ENCODE data around the gene CABCOCO1.

Gene CABCOCO1

DNA sequence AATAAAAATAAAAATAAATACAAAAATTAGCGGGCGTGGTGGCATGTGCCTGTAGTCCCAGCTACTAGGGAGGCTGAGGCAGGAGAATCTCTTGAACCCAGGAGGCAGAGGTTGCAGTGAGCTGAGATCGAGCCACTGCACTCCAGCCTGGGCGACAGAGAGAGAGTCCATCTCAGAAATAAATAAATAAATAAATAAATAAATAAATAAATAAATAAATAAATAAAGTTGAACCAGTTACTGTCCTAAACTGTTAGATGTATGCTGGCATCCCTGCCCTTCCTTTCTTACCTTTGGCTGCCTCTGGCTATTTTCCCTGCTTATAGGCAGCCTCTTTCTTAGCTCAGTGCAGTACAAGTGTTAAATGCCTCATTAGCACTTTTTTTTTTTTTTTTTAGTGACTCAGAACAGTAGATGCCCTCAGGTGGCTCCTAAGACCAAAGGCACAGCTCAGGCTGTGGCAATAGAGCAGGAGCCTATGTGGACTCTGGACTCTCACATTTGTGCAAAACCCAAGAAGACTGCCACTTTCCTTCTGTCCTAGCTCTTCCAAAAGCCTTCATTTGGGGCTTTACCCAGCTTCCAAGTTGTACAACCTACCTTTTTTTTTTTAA lies 30.6 kb upstream of the CABCOCO1 start:
- TF ChIP-seq, protein P1, sequence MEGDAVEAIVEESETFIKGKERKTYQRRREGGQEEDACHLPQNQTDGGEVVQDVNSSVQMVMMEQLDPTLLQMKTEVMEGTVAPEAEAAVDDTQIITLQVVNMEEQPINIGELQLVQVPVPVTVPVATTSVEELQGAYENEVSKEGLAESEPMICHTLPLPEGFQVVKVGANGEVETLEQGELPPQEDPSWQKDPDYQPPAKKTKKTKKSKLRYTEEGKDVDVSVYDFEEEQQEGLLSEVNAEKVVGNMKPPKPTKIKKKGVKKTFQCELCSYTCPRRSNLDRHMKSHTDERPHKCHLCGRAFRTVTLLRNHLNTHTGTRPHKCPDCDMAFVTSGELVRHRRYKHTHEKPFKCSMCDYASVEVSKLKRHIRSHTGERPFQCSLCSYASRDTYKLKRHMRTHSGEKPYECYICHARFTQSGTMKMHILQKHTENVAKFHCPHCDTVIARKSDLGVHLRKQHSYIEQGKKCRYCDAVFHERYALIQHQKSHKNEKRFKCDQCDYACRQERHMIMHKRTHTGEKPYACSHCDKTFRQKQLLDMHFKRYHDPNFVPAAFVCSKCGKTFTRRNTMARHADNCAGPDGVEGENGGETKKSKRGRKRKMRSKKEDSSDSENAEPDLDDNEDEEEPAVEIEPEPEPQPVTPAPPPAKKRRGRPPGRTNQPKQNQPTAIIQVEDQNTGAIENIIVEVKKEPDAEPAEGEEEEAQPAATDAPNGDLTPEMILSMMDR (IDR thresholded peaks at IDR 0.05), result no peak

DNA sequence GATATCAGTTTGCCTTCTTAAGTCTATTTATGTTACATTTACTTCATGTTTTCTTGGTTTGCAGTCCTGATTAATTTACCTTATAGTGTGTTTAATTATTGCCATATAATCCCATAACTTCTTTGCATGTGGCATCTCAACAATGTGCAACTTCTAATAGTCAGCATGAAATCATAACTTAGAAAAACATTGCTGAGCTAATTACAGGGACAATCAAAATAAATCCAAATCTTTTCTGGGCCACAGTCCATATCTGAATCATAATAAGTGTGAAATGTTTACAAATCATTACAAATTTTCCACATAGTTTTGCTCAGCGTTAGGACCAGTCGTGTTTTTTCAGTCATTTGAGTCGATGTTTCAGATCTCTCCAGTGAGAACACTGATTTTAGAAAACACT lies 29.1 kb upstream of the CABCOCO1 start:
- TF ChIP-seq, protein P1 (IDR thresholded peaks at IDR 0.05), result no peak

DNA sequence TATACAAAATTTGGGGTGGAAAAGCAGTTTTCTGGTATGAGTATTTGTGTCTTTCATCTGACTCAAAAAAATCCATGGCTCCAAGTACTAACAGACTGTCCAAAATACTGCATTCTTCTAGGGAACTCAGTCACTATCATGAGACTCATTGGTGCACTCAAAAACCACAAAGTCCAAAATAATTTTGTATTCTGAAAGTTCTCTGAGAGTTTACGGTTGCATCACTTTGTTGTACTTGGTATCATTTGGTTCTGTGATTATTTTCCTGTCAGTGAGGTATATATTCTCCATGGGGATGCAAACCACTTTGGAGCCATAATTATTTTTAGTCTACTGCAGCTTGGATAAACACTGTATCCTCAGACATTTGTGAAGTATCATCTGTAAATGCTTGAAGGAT lies 28.0 kb upstream of the CABCOCO1 start:
- TF ChIP-seq, protein P1 (IDR thresholded peaks at IDR 0.05), result no peak

DNA sequence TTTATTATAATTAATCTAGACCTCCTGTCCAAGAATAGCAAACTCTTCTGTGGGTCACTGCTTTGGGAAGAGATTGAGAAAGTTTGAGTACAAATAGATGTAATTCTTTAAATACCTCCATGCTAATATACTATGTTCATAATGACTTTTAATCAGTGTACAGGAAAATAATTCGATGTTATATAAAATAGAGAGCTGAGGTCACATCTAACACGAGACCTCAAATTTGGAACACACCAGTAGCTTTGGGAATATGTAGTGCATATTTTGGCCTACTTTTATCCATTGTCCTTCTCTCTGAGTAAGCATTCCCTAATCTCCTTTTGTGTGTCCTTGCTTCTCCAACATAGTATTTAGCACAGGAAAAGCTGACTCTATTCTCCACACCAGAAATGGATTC lies 27.3 kb upstream of the CABCOCO1 start:
- TF ChIP-seq, protein P1 (IDR thresholded peaks at IDR 0.05), result no peak

DNA sequence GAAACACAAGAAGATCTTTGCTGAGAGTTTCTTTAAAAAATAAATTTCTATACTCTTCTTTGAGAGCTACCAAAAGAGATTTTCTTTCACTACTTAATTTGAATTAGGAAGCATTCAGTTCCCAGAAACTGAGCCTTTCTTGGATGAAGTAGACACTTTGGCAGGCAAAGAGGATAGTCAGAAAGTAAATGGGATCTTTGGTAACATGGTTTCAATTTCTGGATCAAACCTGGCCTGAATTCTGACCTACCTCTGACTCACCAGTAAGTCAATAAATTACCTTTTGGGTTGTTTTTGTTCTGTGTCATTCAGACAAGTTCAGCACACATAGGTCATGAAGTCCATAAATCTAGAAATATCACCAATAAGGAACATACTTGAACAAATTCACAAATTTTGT lies 26.8 kb upstream of the CABCOCO1 start:
- TF ChIP-seq, protein P1 (IDR thresholded peaks at IDR 0.05), result no peak

DNA sequence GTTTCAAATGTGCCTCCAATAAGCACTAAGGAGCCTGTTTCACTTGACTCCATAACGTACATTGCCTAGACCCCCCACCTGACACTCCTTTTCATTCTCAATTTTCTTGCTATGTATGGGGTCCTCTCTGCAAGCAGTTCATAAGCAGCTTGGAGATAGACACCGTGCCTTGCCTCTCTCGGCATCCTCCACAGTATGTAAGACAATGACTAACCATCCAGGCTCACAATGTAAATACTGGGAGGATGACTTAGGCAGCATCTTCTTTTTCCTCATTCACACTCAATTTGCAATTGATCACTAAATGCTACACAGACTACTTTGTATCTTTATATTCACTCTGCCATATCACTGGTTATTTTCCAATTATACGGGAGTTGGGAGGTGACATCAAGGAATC lies 22.8 kb upstream of the CABCOCO1 start:
- TF ChIP-seq, protein P1 (IDR thresholded peaks at IDR 0.05), result no peak

DNA sequence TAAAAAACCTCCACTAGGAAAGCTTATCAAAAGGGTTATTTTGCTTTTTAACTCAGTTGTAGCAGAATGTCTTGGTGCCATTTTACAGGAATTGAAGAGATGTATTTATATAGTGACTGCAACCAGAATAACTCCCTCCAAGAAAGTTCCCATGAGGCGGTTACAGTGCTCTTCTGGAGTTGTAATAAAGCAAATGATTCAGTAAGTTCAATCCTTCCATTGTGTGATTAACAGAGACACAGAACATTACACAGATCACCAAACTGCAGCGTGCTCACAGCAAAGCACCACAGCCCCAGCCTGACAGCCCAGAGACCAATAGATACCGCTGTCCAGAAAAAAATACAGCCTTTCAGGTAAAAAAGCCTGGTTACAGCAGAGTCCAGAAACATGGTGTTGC lies 21.9 kb upstream of the CABCOCO1 start:
- TF ChIP-seq, protein P1 (IDR thresholded peaks at IDR 0.05), result no peak

DNA sequence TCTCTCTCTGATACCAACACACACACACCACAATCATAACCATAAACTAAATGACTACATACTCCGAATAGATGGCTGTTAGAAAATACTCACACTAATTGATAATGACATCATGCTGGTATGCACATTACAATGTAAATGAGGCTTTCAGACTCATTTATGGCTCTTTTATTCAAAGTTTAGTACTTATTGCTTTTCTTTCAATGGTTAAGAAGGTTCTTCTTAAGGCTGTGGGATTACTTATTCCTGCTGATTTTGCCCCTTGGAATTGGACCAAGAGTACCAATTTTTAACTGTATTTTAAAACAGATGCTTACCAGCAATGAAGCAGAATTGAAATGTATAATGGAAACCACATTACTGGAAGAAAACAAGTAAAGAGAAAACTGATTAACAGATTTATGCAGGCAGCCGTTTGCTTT lies 20.6 kb upstream of the CABCOCO1 start:
- TF ChIP-seq, protein P1 (IDR thresholded peaks at IDR 0.05), result no peak
